ENCODE results near the gene MRC1. TPM values are rescaled to one million over a fixed set of nuclear protein-coding genes. Genes with fewer than 3 reads are reported as not detected.

MRC1 gene
- polyA plus RNA-seq, 1 experiment, result not detected

DNA sequence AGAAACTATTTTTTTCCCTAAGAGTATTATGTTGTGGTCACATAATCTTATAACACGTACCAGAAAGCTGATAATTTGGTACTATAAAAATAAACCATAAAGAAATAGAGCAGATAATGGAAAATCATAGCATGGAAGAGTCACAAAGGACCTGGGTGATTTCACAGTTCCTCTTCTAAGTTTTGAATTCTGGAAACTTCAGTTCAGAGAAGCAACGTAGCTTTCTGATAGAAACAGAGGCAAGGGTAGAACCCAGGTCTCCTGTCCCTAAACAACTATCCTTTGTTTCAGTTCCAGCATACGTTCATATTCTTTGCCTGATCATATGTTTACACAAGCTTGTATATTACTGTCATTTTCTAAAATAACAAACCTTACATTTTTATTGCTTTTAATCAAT lies 47.9 kb downstream of the MRC1 start:
- TF ChIP-seq, protein P1, sequence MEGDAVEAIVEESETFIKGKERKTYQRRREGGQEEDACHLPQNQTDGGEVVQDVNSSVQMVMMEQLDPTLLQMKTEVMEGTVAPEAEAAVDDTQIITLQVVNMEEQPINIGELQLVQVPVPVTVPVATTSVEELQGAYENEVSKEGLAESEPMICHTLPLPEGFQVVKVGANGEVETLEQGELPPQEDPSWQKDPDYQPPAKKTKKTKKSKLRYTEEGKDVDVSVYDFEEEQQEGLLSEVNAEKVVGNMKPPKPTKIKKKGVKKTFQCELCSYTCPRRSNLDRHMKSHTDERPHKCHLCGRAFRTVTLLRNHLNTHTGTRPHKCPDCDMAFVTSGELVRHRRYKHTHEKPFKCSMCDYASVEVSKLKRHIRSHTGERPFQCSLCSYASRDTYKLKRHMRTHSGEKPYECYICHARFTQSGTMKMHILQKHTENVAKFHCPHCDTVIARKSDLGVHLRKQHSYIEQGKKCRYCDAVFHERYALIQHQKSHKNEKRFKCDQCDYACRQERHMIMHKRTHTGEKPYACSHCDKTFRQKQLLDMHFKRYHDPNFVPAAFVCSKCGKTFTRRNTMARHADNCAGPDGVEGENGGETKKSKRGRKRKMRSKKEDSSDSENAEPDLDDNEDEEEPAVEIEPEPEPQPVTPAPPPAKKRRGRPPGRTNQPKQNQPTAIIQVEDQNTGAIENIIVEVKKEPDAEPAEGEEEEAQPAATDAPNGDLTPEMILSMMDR (IDR thresholded peaks at IDR 0.05; ENCODE audit: insufficient read depth, low read depth, low read length), result no peak
- H3K4me3 ChIP-seq (ENCODE audit: low read depth, low read length), result no peak overlapping the region
- POLR2A ChIA-PET, result no interaction called here
- no peak for DNase-seq (ENCODE audit: low read depth)
- no peaks in the 10 kb centered on the region for H3K27me3 ChIP-seq (ENCODE audit: control insufficient read depth, insufficient read depth, low read length)
- CTCF ChIA-PET, result interaction anchor here (1.2 kb wide), 1 partner anchor 360 kb away, joined by 3 read pairs; no protein-coding TSS in a partner anchor
- H3K36me3 ChIP-seq (ENCODE audit: control insufficient read depth, insufficient read depth, low read length), result no peaks in the 10 kb centered on the region

DNA sequence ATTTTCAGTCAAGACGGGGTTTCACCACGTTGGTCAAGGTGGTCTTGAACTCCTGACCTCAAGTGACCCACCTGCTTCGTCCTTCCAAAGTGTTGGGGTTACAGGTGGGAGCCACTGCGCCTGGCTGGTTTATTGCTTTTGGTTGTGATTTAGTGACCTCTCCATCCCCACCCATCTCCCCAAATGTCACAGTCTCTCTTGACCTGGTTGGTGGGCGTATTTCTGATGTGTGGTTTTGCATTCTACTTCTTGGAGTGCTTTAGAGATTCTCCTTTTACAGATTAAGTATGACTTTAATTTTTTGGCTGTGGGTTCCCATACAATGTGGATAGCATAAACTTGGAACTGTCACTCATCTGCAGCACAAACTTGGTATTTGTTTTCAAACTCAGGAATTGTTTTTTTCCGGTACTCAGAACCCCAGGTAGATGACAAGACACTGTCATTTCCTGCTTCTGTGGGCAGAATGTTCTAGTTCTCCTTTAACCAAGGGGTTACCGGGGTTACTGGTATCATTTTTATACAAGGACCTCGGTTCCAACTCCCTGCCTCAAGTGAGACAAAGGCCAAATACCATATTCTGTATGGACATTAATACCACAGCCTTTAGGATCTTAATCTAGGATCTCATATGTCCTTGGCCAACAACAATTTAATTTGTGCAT lies 50.5 kb downstream of the MRC1 start:
- POLR2A ChIA-PET, result no interaction called here
- no peak for DNase-seq (ENCODE audit: low read depth)
- TF ChIP-seq, protein P1 (IDR thresholded peaks at IDR 0.05; ENCODE audit: insufficient read depth, low read depth, low read length), result no peak
- CTCF ChIA-PET, result no interaction called here
- H3K36me3 ChIP-seq (ENCODE audit: control insufficient read depth, insufficient read depth, low read length), result no peaks in the 10 kb centered on the region
- no peaks in the 10 kb centered on the region for H3K27me3 ChIP-seq (ENCODE audit: control insufficient read depth, insufficient read depth, low read length)
- H3K4me3 ChIP-seq (ENCODE audit: low read depth, low read length), result no peak overlapping the region

DNA sequence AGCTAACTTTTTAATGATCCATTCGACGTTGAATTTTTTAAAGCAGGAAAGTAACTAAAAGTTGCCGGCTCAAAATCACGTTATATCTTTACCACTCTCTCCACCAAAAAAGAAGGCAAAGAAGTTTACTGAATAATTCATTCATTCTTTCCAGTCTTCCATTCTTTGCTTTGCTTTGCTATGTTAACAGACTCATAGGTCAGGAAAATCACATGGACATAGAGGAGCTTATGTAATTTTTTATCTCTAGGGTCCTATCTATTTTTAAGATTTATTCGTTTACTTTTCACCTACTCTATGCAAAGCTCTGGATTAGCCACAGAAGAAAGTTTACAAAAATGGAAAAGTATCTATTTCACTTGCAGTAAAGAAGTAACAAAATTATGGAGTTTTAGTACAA lies 52.6 kb downstream of the MRC1 start:
- Histone ChIP-seq H3K27me3 (ENCODE audit: control insufficient read depth, insufficient read depth, low read length) (no peaks in the 10 kb centered on the region), H3K4me3 (ENCODE audit: low read depth, low read length) (no peak overlapping the region), H3K36me3 (ENCODE audit: control insufficient read depth, insufficient read depth, low read length) (no peaks in the 10 kb centered on the region)
- POLR2A ChIA-PET, result no interaction called here
- CTCF ChIA-PET, result interaction anchor here (0.9 kb wide), 1 partner anchor 11 kb away, joined by 3 read pairs; no protein-coding TSS in a partner anchor
- TF ChIP-seq, protein P1 (IDR thresholded peaks at IDR 0.05; ENCODE audit: insufficient read depth, low read depth, low read length), result no peak
- no peak for DNase-seq (ENCODE audit: low read depth)

DNA sequence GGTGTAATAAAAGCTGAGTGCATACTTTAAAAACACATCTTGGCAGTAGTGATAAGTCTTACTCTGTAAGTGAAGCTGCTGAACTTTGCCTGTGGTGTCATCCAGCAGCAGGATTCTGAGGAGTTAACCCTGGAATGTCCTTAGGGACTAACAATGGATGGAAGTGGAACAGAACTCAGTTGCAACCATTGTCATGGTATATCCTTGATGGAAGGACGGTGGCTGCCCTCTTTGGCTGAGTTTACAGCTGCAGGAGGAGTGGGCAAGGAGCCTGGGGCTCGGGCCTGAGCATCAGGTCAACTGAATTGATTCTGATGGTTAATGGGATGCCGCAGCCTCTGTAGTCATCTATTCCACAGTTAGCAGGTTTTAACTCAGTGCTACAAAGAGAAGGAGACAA lies 56.2 kb downstream of the MRC1 start:
- DNase-seq (ENCODE audit: low read depth), result no peak
- CTCF ChIA-PET, result interaction anchor here (1.0 to 1.8 kb wide), 2 partner anchors 10 to 28 kb away, joined by 3 to 4 read pairs; no protein-coding TSS in a partner anchor
- H3K4me3 ChIP-seq (ENCODE audit: low read depth, low read length), result no peak overlapping the region
- no peaks in the 10 kb centered on the region for H3K36me3 ChIP-seq (ENCODE audit: control insufficient read depth, insufficient read depth, low read length)
- POLR2A ChIA-PET, result no interaction called here
- TF ChIP-seq, protein P1 (IDR thresholded peaks at IDR 0.05; ENCODE audit: insufficient read depth, low read depth, low read length), result no peak
- H3K27me3 ChIP-seq (ENCODE audit: control insufficient read depth, insufficient read depth, low read length), result no peaks in the 10 kb centered on the region

DNA sequence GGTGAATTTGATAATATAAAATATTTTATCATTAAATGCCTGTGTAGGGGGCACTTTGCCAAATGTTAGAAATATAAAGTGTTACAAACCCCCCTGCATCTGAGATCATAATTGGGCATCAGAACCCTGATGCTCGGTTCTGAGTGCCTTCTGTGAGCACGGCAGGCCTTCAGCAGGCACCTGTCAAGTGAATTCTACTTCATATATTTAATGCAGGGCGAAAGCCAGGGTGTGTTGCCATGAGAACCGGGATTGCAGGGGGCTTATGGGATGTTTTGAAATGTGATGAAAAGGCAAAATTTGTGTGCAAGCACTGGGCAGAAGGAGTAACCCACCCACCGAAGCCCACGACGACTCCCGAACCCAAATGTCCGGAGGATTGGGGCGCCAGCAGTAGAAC lies 57.2 kb downstream of the MRC1 start:
- no peaks in the 10 kb centered on the region for H3K27me3 ChIP-seq (ENCODE audit: control insufficient read depth, insufficient read depth, low read length)
- H3K36me3 ChIP-seq (ENCODE audit: control insufficient read depth, insufficient read depth, low read length), result no peaks in the 10 kb centered on the region
- no peak overlapping the region for H3K4me3 ChIP-seq (ENCODE audit: low read depth, low read length)
- CTCF ChIA-PET, result interaction anchor here (0.7 to 1.5 kb wide), 2 partner anchors 200 to 350 kb away, joined by 3 to 4 read pairs; no protein-coding TSS in a partner anchor
- TF ChIP-seq, protein P1 (IDR thresholded peaks at IDR 0.05; ENCODE audit: insufficient read depth, low read depth, low read length), result no peak
- POLR2A ChIA-PET, result no interaction called here
- no peak for DNase-seq (ENCODE audit: low read depth)
